Measurements from ENCODE around the gene ALLC.

ALLC gene

DNA sequence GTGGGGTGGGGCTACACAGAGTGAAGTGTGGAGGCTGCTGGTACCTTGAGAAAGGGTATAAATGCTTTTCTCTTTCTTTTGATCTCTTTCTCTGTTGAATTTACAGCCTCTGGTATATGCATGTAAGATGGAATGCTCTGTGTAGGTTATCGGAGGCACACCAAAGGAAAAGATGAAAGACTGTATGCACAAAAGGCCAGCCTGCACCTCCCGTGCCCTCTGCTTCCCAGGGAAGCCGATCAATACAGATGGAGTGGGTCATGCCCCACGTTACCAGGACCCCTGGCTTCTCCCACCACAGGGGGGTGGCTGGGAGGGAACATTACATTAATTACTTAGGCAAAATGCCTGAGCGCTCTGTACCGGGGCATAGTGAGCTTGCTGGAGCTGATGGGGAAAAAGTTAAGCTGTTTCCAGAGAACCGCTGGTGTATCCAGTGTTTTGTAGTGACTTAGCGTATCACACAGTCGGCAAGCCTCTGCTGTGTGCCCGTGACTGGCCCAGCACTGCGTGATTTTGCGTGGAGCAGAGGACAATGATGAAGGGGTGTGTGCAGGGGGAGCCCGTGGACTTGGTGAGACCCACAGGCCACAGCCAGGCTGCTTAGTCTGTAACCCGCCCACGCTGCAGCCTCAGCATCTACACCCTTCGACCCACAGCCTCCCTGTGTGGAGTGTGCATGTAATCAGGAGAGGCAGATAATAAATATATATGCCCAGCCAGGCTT lies 8.0 kb downstream of the ALLC start:
- ATAC-seq (ENCODE audit: insufficient read depth, low read depth) (no peak), DNase-seq (no peak)
- H3K27ac ChIP-seq (ENCODE audit: low read length): no peak overlapping the region
- no peaks in the 10 kb centered on the region for H3K4me1 ChIP-seq (ENCODE audit: insufficient read depth, low read length)
- H3K4me3 ChIP-seq (ENCODE audit: low read depth in 1 of 2, low read length in 2 of 2): no peak overlapping the region
- no peaks in the 10 kb centered on the region for H3K79me2 ChIP-seq (ENCODE audit: insufficient read depth, low read length)
- no peaks in the 10 kb centered on the region for H3K36me3 ChIP-seq (ENCODE audit: insufficient read depth, low read length)
- no peaks in the 10 kb centered on the region for H4K20me1 ChIP-seq (ENCODE audit: insufficient read depth, low read length)
- no peaks in the 10 kb centered on the region for H3K9me3 ChIP-seq (ENCODE audit: insufficient read depth, low read length, severe bottlenecking)
- no peak overlapping the region for H3K9ac ChIP-seq (ENCODE audit: low read depth, low read length)
- no peak overlapping the region for H3K4me2 ChIP-seq (ENCODE audit: insufficient read depth, low read length)
- H2AFZ ChIP-seq (ENCODE audit: low read depth, low read length): no peak overlapping the region
- TF ChIP-seq, protein P1, sequence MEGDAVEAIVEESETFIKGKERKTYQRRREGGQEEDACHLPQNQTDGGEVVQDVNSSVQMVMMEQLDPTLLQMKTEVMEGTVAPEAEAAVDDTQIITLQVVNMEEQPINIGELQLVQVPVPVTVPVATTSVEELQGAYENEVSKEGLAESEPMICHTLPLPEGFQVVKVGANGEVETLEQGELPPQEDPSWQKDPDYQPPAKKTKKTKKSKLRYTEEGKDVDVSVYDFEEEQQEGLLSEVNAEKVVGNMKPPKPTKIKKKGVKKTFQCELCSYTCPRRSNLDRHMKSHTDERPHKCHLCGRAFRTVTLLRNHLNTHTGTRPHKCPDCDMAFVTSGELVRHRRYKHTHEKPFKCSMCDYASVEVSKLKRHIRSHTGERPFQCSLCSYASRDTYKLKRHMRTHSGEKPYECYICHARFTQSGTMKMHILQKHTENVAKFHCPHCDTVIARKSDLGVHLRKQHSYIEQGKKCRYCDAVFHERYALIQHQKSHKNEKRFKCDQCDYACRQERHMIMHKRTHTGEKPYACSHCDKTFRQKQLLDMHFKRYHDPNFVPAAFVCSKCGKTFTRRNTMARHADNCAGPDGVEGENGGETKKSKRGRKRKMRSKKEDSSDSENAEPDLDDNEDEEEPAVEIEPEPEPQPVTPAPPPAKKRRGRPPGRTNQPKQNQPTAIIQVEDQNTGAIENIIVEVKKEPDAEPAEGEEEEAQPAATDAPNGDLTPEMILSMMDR (IDR thresholded peaks at IDR 0.05; ENCODE audit: borderline replicate concordance, extremely low read depth, low read length, poor library complexity, severe bottlenecking): no peak
- TF ChIP-seq EZH2 (IDR thresholded peaks at IDR 0.05; ENCODE audit: borderline replicate concordance, low read depth, low read length, severe bottlenecking): no peak
- peaks cover 2% of the 10 kb centered on the region for H3K27me3 ChIP-seq (ENCODE audit: insufficient read depth, low read length, poor library complexity)

DNA sequence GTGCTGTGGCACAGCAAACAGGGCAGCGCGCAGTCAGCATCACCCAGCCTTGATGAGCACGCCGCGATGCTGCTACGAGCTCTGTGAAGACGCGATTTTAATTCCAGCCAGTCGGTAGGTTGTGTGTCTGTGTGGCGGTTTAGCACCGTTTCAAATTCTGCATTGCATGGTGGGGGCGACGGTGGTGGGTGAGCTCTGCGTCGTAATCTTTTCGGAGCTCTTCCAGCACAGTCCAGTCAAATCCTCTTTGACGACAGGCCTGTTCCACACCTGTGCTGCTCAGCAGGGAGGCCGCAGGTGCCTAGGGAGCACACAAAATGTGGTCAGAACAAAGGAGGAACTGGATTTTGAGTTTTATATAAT lies 8.6 kb downstream of the ALLC start:
- Histone ChIP-seq H2AFZ (ENCODE audit: low read depth, low read length) (no peak overlapping the region), H3K4me2 (ENCODE audit: insufficient read depth, low read length) (no peak overlapping the region), H3K36me3 (ENCODE audit: insufficient read depth, low read length) (no peaks in the 10 kb centered on the region), H3K9ac (ENCODE audit: low read depth, low read length) (no peak overlapping the region), H3K79me2 (ENCODE audit: insufficient read depth, low read length) (no peaks in the 10 kb centered on the region), H3K9me3 (ENCODE audit: insufficient read depth, low read length, severe bottlenecking) (no peaks in the 10 kb centered on the region), H3K27ac (ENCODE audit: low read length) (no peak overlapping the region), H3K4me3 (ENCODE audit: low read depth in 1 of 2, low read length in 2 of 2) (no peak overlapping the region), H3K4me1 (ENCODE audit: insufficient read depth, low read length) (no peaks in the 10 kb centered on the region), H4K20me1 (ENCODE audit: insufficient read depth, low read length) (no peaks in the 10 kb centered on the region), H3K27me3 (ENCODE audit: insufficient read depth, low read length, poor library complexity) (peaks cover 2% of the 10 kb centered on the region)
- ATAC-seq (ENCODE audit: insufficient read depth, low read depth): no peak
- TF ChIP-seq EZH2 (IDR thresholded peaks at IDR 0.05; ENCODE audit: borderline replicate concordance, low read depth, low read length, severe bottlenecking): no peak
- TF ChIP-seq, protein P1 (IDR thresholded peaks at IDR 0.05; ENCODE audit: borderline replicate concordance, extremely low read depth, low read length, poor library complexity, severe bottlenecking): no peak
- no peak for DNase-seq

DNA sequence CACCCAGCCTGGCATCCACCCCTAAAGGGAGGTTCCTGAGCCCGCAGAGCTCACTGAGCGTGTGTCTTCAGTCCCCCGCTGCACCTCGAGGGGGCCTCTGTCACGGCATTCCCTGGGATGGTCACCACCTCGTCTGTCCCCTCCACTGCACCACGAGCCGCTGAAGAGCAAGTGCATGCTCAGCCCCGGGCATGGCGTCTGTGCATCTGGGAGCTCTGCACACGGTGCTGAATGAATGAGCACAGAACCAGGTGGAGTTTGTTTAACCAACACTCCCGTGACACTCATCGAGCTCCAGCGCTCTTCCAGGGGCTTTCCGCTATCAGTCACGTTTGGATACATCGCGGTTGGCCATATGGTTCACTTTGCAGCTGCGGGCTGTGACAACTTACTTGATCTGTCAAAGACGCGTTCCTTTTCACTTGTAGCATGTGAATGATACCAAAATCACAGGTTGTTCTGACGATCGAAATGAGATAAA lies 9.2 kb downstream of the ALLC start:
- ATAC-seq (ENCODE audit: insufficient read depth, low read depth): no peak
- Histone ChIP-seq H3K4me2 (ENCODE audit: insufficient read depth, low read length) (no peak overlapping the region), H3K9ac (ENCODE audit: low read depth, low read length) (no peak overlapping the region), H3K4me1 (ENCODE audit: insufficient read depth, low read length) (no peaks in the 10 kb centered on the region), H3K27ac (ENCODE audit: low read length) (no peak overlapping the region), H3K79me2 (ENCODE audit: insufficient read depth, low read length) (no peaks in the 10 kb centered on the region), H3K36me3 (ENCODE audit: insufficient read depth, low read length) (no peaks in the 10 kb centered on the region), H3K27me3 (ENCODE audit: insufficient read depth, low read length, poor library complexity) (peaks cover 2% of the 10 kb centered on the region), H3K4me3 (ENCODE audit: low read depth in 1 of 2, low read length in 2 of 2) (no peak overlapping the region), H2AFZ (ENCODE audit: low read depth, low read length) (no peak overlapping the region), H3K9me3 (ENCODE audit: insufficient read depth, low read length, severe bottlenecking) (no peaks in the 10 kb centered on the region), H4K20me1 (ENCODE audit: insufficient read depth, low read length) (no peaks in the 10 kb centered on the region)
- TF ChIP-seq, protein P1 (IDR thresholded peaks at IDR 0.05; ENCODE audit: borderline replicate concordance, extremely low read depth, low read length, poor library complexity, severe bottlenecking): no peak
- no peak for DNase-seq
